Dedifferentiated amniotic fluid mesenchymal stem cell (primary cell): ENCODE data around the gene SHB.
"Not testable (repeated sequence)": the region's sequence is repeated elsewhere in the genome, so short reads cannot be mapped to it uniquely, and the experiment has no call there.

Experiments
- DNase-seq: peaks from one replicate; pipeline ENCODE4 v3.0.0-alpha.2; 2016; ENCODE audit errors: extremely low spot score

Gene SHB

GRCh38 chr9:37969558-37970300 lies 99.3 kb downstream of the SHB start:
- DNase-seq: no peak

GRCh38 chr9:37969130-37969529 lies 99.9 kb downstream of the SHB start:
- no peak for DNase-seq

DNA sequence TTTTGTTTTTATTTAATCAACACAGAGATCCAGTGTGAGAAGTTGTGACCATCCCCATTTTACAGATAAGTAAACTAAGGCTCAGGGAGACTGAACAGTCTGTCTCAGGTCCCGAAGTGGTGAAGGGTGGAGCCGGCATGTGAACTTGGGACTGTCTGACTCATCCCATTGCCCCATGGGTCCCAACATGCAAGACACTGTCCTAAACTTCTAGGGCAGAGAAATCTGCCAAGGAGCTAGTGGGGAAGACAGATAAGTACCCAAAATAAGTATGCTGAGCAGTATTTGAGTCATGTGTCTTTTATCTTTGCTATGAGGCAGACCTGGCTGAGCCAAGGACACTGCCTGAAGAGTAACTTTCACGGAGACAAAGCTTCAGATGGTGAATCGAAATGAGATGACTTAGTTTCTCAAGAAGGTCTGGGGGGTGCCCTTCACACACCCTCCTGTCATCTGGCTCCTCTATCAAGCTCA lies 100.8 kb downstream of the SHB start:
- DNase-seq: no peak

DNA sequence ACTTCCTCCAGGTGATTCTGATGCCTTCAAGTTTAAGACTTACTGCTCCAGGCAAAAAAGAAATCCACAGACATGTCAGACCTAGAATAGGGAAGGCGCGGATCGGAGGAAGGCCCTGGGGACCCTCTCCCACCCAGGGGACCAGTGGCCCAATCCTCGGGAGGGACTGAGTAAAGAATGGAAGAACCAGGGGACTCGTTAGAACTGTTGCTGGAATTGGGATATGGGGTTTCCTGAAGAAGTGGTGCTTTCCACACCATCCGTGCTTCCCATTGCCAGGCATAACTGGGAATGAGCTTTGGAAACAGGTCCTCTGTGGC lies 101.3 kb downstream of the SHB start:
- DNase-seq: no peak

DNA sequence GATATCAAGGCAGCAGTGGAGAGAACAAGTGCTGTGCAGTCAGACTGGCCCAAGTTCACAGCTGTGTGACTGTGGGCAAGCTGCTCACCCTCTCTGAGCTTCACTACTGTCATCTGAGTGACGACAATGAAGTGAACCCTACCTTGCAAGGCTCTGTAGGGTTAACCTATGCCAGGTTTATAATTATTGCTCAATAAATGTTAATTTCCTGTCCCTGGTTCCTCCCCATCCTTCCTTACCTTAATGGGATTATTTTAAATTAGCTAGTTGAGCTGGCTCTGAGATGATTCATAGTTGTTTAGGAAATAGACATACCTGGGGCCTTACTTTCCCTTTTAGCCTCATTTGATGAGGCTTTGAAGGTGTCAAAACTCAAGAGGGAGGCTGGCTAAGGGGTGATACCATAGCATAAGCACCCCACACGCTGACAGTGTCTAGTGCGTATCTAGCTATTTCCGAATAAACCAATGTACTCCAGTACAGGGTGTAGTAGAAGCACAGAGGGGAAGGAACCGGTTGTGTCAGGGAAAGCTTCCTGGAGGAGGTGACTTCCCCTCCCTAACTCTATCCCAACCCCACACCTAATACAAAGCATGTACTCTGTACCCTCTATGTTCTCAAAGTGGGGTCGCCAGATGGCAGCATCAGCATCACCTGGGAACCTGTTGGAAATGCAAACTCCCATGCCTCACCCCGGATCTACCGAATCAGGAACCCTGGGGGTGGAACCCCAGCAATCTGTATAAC lies 101.8 kb downstream of the SHB start:
- no peak for DNase-seq

DNA sequence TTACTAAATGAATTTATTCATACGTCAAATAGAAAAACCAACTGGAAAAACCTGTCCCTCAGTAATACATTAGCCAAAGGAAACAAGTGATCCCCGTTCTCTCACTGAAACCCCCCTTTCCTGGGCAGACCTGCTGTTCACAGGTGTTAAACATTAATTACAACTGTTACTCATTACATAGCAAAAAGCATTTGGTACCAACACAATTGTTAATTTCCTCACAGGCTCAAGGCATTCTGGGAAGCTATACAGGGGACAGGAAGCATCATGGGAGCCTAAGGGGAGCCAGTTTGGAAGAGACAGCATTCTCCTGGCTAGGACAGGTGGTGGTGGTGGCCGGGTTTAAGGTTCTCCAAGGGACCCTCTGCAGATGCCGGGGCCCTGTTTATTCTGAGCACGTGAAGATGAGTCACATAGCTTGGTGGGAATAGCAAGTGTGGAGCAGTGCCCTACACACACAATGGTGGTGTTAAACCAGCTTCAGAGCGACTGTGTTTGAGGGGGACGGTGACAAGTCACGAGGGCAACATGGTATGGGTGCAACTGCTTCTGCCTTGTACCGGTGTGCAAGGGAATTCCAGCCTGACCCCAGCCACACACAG lies 102.5 kb downstream of the SHB start:
- DNase-seq: no peak

- not testable (repeated sequence) for DNase-seq
Measured at GRCh38 chr9:37965676-37966345, 103.2 kb downstream of the SHB start.

DNA sequence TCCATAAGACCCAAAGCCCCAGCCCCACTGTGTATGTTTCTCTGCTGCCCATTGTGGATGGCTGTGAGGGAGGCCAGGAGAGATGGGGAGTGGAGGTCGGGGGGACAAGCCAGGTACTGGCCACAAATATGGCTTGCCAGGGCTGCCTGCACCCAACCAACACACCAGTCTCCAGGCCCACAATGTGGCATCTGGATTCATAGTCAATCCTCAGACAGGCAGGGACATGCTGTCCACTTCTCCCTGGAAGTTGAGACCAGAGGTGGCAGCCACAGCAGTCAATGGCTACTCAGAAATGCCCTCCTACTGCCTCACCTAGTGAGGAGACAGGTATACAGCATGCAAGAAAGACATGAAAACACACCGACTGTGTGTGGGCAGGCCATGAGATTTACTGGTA lies 103.9 kb downstream of the SHB start:
- DNase-seq: no peak

- DNase-seq: no peak
Measured at GRCh38 chr9:37964740-37965081, 104.3 kb downstream of the SHB start.

GRCh38 chr9:37963936-37964739 lies 104.9 kb downstream of the SHB start:
- DNase-seq: peak; percentile 91

GRCh38 chr9:37961351-37961750 lies 107.7 kb downstream of the SHB start:
- DNase-seq: no peak

DNA sequence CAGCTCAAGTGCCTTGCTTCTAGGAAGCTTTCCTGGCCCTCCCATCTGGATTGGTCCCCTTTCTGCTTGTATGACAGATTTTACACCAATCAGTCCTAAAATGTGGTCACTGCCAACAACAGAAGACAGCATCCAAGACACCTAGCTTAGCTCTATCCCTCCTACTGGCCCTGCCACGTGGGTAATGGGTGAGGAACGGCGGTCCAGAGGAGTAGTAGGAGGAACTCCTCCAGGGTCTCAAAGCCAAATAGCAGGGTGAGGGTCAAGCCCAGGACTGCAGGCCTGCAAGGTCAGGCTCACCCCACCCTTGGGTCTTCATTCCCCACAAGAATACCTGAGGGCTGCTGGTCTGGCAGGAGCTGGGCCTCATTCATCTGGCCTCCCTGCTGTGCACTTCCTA lies 108.4 kb downstream of the SHB start:
- DNase-seq: no peak

GRCh38 chr9:37959976-37960375 lies 109.1 kb downstream of the SHB start:
- DNase-seq: no peak

DNA sequence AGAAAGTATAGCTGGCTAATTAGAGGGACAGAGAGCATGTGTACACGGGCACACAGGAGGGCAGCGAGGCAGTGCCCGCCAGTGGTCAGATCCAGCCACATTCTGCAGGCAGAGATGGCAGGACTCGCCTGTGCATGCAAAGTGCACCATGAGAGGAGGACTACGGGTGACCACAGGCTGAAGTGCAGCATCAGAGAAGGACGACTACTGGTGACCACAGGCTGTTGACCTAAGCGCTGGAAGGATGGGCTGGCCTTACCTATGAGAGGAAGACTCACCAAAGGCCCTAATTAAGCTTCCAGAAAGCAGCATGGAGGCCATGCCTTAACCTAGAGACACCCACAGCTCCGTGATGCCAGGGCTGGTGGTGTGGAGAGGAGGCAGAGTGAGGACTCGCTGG lies 110.9 kb downstream of the SHB start:
- no peak for DNase-seq

GRCh38 chr9:37957664-37957953 lies 111.4 kb downstream of the SHB start:
- DNase-seq: no peak

GRCh38 chr9:37956904-37957663 lies 111.9 kb downstream of the SHB start:
- DNase-seq: no peak

GRCh38 chr9:37956423-37956820 lies 112.6 kb downstream of the SHB start:
- no peak for DNase-seq

DNA sequence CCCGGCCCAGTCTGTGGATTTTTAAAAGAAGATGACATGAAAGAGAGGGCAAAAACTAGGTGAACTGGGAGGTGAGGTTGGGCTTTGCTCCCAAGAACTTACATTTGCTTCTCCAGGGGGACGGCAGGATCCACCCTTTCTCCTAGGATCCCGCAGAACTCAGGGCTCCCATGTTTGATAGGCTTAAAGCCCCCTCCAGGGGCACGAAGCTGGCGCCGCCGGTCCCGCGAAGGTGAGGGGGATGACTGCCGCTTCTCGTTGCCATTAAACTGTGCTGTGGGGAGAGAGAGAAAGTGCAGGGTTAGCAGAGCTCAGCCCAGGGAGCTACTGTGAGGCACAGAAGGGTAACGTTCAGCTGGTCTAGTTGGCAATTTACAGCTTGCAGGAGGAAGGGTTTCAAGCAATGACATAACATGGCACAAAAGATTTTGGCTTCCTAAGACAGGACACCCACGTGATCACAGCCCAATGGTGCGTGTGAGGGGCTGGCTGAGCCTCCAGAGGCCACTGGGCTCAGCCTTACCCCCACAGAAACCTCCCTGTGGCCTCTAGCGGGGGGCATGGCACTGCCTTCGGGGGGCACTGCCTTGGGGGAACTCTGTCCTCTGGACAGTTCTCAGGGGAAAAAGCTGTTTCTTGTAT lies 113.1 kb downstream of the SHB start:
- no peak for DNase-seq

DNA sequence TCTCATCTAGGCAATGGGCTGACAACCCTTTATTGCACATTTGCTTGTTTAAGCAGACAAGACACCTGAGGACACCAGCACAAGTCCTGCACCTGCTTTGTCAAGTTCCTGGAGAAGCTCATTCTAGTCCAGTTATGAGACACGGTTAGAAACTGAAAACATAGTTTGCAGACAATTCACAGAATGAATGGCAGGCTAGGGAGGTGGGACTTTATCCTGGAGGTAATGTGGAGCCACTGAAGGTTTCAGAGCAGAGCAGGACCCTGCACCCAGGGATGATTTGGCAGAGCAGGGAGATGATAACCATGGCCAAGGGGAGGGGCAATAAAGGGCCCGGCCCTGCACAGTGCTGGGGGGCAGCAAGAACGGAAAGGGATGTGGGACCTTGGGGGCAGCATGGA lies 114.4 kb downstream of the SHB start:
- DNase-seq: no peak

DNA sequence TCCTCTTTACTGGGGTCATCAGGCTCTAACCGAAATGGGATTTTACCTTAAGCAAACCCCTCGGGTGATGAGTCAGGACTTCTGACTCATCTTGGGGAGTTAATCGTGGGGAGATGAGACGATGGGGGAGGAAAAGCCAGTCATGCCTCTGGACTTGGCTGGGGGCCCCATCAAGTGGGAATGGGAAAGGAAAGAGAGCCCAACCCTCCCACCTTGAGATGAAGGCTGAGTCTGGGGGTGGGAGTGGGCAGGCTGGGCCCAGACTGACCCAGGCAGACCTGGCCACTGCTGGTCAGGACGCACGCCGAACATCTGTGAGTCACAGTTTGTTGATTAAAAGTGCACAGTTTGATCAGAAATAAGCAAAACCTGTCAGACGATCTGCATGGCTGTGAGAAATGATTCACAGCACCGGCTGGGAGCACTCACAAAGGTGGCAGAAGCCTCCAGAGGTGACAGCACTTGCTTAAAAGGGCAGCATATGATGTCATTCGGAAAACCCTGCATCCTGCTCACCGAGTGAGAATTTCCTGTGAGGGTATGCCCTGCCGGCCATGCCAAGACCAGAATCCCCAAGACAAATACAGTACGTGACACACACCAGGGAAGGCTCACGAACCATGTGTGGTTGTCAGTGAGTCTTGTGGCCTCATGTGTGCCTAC lies 115.1 kb downstream of the SHB start:
- peak; percentile 75 for DNase-seq
